Esophagus (tissue), 2 donors: ENCODE data around the gene NUDT14. TPM values are rescaled to one million over a fixed set of nuclear protein-coding genes. Genes with fewer than 3 reads are reported as not detected.

Source experiments
- H3K27ac ChIP-seq, 2 donors: one replicate each; pipeline ENCODE4 v1.5.1; 2013; ENCODE audit warnings: low read depth in 2 of 2, mild to moderate bottlenecking in 2 of 2, inconsistent platforms in 1 of 2, low read length in 1 of 2, moderate library complexity in 1 of 2
- H3K27me3 ChIP-seq, 2 donors: one replicate each; pipeline ENCODE4 v1.6.1; 2013; ENCODE audit warnings: low read length in 2 of 2, control low read depth in 1 of 2, mild to moderate bottlenecking in 1 of 2; ENCODE audit not compliant: insufficient read depth in 2 of 2, control insufficient read depth in 1 of 2
- H3K36me3 ChIP-seq, 2 donors: one replicate each; pipeline ENCODE4 v1.6.1; 2013; ENCODE audit warnings: low read length in 1 of 2; ENCODE audit not compliant: control insufficient read depth in 2 of 2, insufficient read depth in 2 of 2
- H3K4me1 ChIP-seq, 2 donors: one replicate each; pipeline ENCODE4 v1.6.1; 2013; ENCODE audit warnings: low read length in 1 of 2; ENCODE audit not compliant: control insufficient read depth in 2 of 2, insufficient read depth in 2 of 2
- H3K4me3 ChIP-seq, 2 donors: one replicate each; pipeline ENCODE4 v1.5.1; 2013; ENCODE audit warnings: low read length in 2 of 2, mild to moderate bottlenecking in 2 of 2, low read depth in 1 of 2, moderate library complexity in 1 of 2
- H3K9me3 ChIP-seq, 2 donors: one replicate each; pipeline ENCODE4 v1.6.1; 2013; ENCODE audit warnings: mild to moderate bottlenecking in 2 of 2, low read depth in 1 of 2, low read length in 1 of 2, moderate library complexity in 1 of 2; ENCODE audit not compliant: control insufficient read depth in 2 of 2, insufficient read depth in 1 of 2
- WGBS, 2 donors: extraction: QIAGEN DNeasy Blood & Tissue Kit; methylation state at CpG; one replicate each; pipeline ENCODE4 v1.1.7; 2013; 5-methylcytosine and 5-hydroxymethylcytosine counted together
- polyA plus RNA-seq, 2 donors: library from polyadenylated mRNA; stranded (reverse); fragments of 200-250 nt; gene quantifications; one replicate each; pipeline ENCODE4 v1.2.3, GENCODE V29; 2013
- donor health status: healthy with polysubstance abuse.
- donor health status: Bipolar disorder and iron deficiency.

Gene NUDT14
- polyA plus RNA-seq, 2 donors = 16.1 to 25.5 TPM

DNA sequence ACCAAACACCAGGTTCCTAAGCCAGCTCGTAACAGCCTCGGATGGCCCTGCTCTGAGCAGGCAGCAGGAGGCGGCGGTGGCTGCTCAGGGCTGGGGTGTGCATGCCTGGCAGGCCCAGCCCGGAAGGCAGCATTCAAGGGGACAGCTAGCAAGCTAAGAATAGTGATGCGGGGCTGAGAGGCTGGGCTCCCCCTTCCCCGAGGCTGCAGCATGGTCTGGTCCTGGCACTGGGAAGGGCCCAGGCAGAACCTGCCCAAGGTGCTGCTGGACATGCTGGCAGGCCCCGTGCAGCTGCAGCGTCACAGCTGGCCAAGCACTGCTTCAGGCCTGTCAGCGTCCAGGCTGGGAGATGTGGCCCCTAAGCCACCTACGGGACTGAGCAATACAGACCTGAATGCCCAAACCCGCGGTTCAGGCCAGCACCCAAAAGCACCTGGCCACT is 26.4 kb upstream of the NUDT14 start:
- peaks cover 0 to 26% of the 10 kb centered on the region in 2 donors for H3K36me3 ChIP-seq
- no peak overlapping the region for H3K4me3 ChIP-seq
- H3K27me3 ChIP-seq = no peaks in the 10 kb centered on the region
- H3K27ac ChIP-seq = no peak overlapping the region
- peaks cover 8 to 19% of the 10 kb centered on the region in 2 donors for H3K4me1 ChIP-seq
- 64 to 65% methylated on average over 13 of the region's 13 CpGs for WGBS, 2 donors
- no peaks in the 10 kb centered on the region for H3K9me3 ChIP-seq

DNA sequence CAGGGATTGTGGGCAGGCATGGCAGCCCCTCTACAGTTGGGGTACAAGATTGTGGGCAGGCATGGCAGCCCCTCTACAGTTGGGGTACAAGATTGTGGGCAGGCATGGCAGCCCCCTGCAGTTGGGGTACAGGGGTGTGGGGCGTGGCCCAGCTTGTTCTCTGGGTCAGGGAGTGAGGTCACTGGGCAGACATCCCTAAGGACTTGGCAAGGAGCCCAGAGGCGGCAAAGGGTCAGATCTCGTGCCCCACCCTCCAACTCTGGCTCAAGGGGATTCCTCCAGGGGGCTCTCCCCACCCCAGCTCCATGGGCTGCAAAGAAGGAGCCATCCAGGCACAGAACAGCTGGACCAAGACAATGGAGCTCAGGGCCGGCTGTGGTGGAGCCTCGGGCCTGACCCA is 25.8 kb upstream of the NUDT14 start:
- 43 to 46% methylated on average over 5 of the region's 5 CpGs for WGBS, 2 donors
- no peaks in the 10 kb centered on the region for H3K27me3 ChIP-seq
- peaks cover 8 to 19% of the 10 kb centered on the region in 2 donors for H3K4me1 ChIP-seq
- H3K27ac ChIP-seq = no peak overlapping the region
- no peak overlapping the region for H3K4me3 ChIP-seq
- peaks cover 0 to 21% of the 10 kb centered on the region in 2 donors for H3K36me3 ChIP-seq
- no peaks in the 10 kb centered on the region for H3K9me3 ChIP-seq

DNA sequence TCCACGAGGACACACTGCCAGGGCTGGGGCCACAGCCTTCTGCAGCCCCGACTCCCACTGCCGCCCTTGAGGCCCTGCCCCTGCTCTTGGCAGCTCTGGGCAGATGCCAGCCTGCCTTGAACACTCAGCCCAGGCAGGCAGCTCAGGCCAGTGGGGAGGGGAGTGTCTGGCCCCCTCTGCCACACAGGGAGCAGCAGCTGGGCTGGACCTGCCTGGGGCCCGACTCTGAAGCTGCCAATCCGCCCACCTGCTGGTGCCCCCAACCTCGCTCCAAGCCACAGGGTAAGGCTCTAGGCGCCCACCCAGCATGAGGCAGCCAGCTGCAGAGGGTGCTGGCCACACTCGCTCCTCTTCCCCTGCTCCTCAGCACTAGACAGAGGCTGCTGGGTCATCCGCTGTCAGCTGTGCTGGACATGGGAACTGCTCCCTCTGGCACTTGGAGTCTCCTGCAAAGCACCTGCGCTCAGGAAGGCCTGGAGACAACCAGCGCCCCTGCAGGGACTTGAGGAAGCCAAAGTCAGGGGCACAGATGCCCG is 24.6 kb upstream of the NUDT14 start:
- H3K27me3 ChIP-seq = no peaks in the 10 kb centered on the region
- WGBS, 2 donors = 33 to 34% methylated on average over 12 of the region's 12 CpGs
- no peaks in the 10 kb centered on the region for H3K9me3 ChIP-seq
- peaks cover 8 to 21% of the 10 kb centered on the region in 2 donors for H3K4me1 ChIP-seq
- H3K4me3 ChIP-seq = no peak overlapping the region
- H3K27ac ChIP-seq = no peak overlapping the region
- peaks cover 0 to 12% of the 10 kb centered on the region in 2 donors for H3K36me3 ChIP-seq

DNA sequence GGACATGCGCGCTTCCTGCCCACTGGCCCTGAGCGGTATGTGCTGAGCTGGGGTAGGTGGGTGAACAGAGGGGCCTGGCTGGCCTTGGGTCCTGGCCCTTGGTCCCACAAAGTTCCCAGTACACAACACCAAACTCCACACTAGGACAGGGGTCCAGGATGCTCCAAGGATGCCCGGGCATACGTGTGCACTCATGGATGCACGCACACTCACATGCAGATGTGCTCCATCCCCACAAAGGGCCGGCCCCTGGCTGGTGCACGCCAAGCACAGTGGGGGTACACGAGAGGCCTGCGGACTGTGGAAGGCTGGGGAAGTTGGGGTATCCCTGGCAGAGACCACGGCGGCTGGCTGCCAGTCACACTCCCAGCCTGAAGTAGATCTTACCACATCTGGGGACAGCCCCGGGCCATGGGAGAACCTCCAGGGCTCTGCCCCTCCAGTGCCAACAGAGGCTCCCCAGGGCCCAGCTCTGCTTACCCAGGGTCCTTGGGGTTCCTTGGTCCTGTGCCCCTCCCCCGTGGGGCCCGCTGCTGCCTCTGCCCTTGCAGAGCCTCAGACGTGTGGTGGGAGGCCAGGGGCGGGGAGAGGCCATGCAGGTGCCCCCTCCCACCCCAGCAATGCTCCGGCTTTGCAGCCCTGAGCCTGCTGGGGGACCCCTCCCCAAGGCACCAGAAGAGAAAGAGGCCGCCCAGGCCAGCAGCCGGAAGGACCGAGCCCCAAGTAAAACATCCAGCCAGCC is 24.0 kb upstream of the NUDT14 start:
- Histone ChIP-seq H3K4me1 (peaks cover 8 to 21% of the 10 kb centered on the region in 2 donors), H3K9me3 (no peaks in the 10 kb centered on the region), H3K36me3 (peaks cover 0 to 10% of the 10 kb centered on the region in 2 donors), H3K27ac (no peak overlapping the region), H3K4me3 (no peak overlapping the region), H3K27me3 (no peaks in the 10 kb centered on the region)
- 34 to 43% methylated on average over 20 to 21 of the region's 21 CpGs for whole genome bisulfite sequencing, 2 donors

DNA sequence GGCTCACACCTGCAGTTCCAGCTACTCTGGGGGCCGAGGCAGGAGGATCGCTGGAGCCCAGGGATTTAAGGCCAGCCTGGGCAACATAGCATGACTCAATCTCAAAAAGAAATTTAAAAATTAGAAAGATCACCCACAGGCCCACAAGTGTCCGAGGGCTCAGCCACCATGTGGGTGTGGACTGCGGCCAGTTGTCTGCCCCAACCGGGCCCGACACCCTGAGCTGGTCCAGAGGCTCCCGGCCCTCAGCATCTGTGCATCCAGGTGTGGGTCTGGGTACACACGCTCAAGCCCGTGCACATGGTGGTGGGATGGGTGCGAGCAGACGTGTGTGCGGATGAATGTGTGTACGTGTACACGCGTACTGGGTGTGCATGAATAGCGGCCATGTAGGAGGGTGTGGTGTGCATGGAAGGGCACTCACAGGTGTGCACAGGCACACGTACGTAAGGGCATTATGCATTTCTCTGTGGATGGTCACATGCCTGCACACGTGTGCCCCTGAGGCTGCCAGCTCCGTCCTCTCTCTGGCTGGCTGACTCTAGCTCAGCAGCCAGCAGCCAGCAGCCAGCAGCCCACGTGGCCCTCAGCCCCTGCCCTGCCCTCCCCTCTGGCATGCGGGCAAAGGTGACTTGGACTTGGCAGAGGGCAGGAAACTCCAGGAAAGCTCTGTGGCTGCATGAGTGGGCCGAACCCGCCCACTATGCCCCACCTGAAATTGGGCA is 23.3 kb upstream of the NUDT14 start:
- Histone ChIP-seq H3K4me1 (peaks cover 8 to 21% of the 10 kb centered on the region in 2 donors), H3K27me3 (no peaks in the 10 kb centered on the region), H3K36me3 (peaks cover 0 to 3% of the 10 kb centered on the region in 2 donors), H3K4me3 (no peak overlapping the region), H3K27ac (no peak overlapping the region), H3K9me3 (no peaks in the 10 kb centered on the region)
- WGBS, 2 donors = 39 to 41% methylated on average over 24 of the region's 24 CpGs

DNA sequence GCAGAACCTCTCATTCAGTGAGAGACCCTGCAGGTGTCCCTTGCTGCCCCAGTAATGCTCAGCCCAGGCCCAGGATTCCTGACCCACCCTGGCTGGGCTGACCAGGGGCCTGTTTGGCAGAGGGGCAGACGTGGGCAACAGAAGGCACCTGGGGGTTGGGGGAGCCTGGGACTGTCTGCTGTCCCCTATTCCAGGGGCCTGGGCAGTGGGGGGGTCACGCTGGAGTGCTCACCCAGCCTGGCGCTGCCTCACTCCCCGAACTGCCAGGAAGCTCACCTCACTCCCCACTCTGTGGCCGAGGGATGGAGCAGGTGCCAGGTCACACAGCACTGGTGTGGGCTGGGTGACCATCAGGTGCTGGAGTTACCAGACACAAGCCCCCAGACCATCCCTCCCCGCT is 22.6 kb upstream of the NUDT14 start:
- Histone ChIP-seq H3K27me3 (no peaks in the 10 kb centered on the region), H3K9me3 (no peaks in the 10 kb centered on the region), H3K27ac (no peak overlapping the region), H3K36me3 (no peaks in the 10 kb centered on the region), H3K4me3 (no peak overlapping the region), H3K4me1 (peaks cover 8 to 21% of the 10 kb centered on the region in 2 donors)
- 52 to 71% methylated on average over 3 to 6 of the region's 6 CpGs for WGBS, 2 donors

DNA sequence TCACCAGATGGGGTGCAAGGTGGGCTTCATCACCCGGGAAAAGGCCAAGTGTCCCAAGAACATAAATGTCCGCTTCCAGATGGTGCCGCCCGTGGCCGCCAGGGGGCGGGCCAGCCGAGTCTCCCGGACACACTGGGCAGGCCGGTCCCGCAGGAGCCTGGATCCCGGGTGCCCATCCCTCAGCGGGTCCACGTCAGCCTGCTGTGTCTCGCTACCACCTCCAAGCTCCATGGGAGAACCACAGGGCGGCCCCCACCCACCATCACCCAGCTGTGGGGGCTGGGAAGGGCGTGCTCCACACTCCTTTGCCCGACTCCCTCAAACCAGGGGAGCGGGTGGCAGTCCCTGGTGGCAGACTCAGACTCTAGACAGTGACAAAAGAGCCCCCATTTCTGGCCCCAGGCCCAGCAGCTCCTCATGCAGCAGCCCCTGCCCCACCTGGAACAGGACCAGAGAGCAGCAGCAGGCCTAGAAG is 22.0 kb upstream of the NUDT14 start:
- 6 to 8% methylated on average over 18 of the region's 18 CpGs for WGBS, 2 donors
- Histone ChIP-seq H3K27ac (no peak overlapping the region), H3K4me1 (peaks cover 8 to 21% of the 10 kb centered on the region in 2 donors), H3K36me3 (no peaks in the 10 kb centered on the region), H3K27me3 (no peaks in the 10 kb centered on the region), H3K9me3 (no peaks in the 10 kb centered on the region), H3K4me3 (no peak overlapping the region)

DNA sequence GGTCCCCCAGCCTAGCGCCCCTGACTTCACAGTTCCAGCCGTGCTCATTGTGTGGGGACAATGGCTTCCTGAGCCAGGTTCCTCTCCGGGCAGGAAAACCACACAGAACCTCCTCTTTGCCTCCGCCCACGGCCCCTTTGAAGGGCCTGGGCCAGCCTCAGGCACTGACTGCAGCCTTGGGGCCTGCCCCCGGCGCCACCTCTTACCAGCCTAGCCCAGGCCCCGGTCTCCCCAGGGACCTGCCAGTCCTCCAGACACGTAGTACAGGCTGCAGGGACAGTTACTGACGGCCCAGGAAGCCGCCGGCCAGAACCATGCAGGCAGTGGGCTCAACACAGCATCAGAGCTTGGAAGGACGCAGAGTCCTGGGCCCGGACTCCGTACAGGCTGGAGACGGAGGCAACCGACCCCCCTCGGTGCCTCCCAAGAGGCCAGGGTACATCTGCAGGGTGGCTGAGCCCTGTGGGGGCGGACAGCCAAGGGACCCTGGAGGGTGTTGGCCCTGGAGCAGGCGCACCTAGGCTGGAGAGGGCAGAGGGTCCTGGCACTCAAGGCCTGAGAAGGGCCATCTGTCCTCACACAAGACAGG is 20.9 kb upstream of the NUDT14 start:
- no peaks in the 10 kb centered on the region for H3K9me3 ChIP-seq
- no peak overlapping the region for H3K4me3 ChIP-seq
- H3K27me3 ChIP-seq = no peaks in the 10 kb centered on the region
- H3K4me1 ChIP-seq = peaks cover 8 to 20% of the 10 kb centered on the region in 2 donors
- 47 to 50% methylated on average over 20 of the region's 20 CpGs for WGBS, 2 donors
- H3K36me3 ChIP-seq = no peaks in the 10 kb centered on the region
- no peak overlapping the region for H3K27ac ChIP-seq

DNA sequence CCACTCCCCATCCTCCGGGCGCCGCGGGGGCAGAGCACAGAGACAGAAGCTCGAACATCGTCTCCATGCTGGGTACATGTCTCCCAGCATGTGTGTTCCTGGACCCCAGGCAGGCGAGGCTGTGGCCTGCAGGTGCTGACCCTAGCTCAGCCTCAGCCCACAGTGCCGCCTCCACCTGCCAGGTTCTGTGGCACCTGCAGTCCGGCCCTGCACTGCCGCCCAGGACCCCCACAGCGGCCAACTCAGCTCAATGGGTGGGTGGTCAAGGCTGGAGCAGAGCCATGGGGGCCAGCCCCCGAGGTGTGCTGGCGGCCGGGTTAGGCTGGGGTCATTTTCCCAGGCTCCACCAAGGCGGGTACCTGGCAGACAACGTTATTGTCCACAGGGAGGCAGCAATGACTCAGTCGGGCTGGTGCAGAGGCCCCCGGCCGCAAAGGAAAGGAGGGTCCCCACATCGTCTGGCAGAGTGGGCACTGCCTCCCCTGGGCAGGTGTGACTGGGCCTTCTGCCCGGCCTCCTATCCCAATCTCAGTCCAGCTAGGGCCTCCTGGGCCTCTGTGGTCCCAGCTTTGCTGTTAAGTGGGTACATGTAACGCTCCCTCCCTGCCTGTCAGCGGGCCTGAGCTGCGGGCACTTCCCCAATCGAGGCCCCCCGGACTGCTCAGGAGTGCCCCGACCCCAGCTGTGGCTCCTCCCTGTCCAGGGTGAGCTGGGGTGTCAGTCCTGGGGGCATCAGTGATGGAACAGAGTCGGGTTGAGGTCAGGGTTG is 20.2 kb upstream of the NUDT14 start:
- H3K4me3 ChIP-seq = no peak overlapping the region
- no peaks in the 10 kb centered on the region for H3K9me3 ChIP-seq
- H3K27me3 ChIP-seq = peaks cover 0 to 5% of the 10 kb centered on the region in 2 donors
- H3K4me1 ChIP-seq = peaks cover 8 to 20% of the 10 kb centered on the region in 2 donors
- whole genome bisulfite sequencing, 2 donors = 52 to 56% methylated on average over 28 of the region's 28 CpGs
- no peaks in the 10 kb centered on the region for H3K36me3 ChIP-seq
- no peak overlapping the region for H3K27ac ChIP-seq
